Right lobe of liver (tissue), 6 donors: ENCODE data around the gene P2RX7. TPM values are rescaled to one million over a fixed set of nuclear protein-coding genes. Genes with fewer than 3 reads are reported as not detected.

Source experiments
- ATAC-seq, 4 donors: fragments of 200-7000 bp; cut with Tn5 transposase; one replicate each; pipeline ENCODE4 v1.9.1; 2020; ENCODE audit warnings: mild to moderate bottlenecking in 4 of 4, moderate library complexity in 4 of 4
- DNase-seq, 3 donors: peaks; one replicate each; pipeline ENCODE4 v3.0.0-alpha.2; 2020
- H3K27ac ChIP-seq, 3 donors: fragments of 200-600 bp; one replicate each; pipeline ENCODE4 v1.8.0; 2022
- H3K27me3 ChIP-seq, 2 donors: fragments of 200-600 bp; one replicate each; pipeline ENCODE4 v1.8.0; 2022
- H3K36me3 ChIP-seq, 4 donors: fragments of 200-600 bp; sonication (generic) in 1 of 4; one replicate each; pipeline versions ENCODE4 v1.5.1 to v1.8.0; 2017 to 2022; ENCODE audit warnings: control low read depth in 1 of 4
- H3K4me1 ChIP-seq, 4 donors: fragments of 200-600 bp; sonication (generic) in 1 of 4; one replicate each; pipeline versions ENCODE4 v1.5.1 to v1.8.0; 2017 to 2022; ENCODE audit warnings: control low read depth in 1 of 4
- H3K4me3 ChIP-seq, 3 donors: fragments of 200-600 bp; one replicate each; pipeline ENCODE4 v1.8.0; 2022
- H3K9me3 ChIP-seq, 4 donors: fragments of 200-600 bp; sonication (generic) in 1 of 4; one replicate each; pipeline versions ENCODE4 v1.5.1 to v1.8.0; 2017 to 2022; ENCODE audit warnings: control low read depth in 1 of 4
- POLR2A ChIP-seq: fragments of 450-650 bp; IDR thresholded peaks from one replicate; pipeline ENCODE4 v1.6.1; 2017; ENCODE audit warnings: antibody characterized with exemption, mild to moderate bottlenecking
- WGBS: methylation state at CpG from one replicate; pipeline ENCODE4 v1.1.6; 2018; ENCODE audit warnings: low coverage, low lambda C conversion rate; ENCODE audit not compliant: insufficient coverage; ENCODE audit errors: missing lambda C conversion rate; 5-methylcytosine and 5-hydroxymethylcytosine counted together
- intact Hi-C, 2 donors: fragments of 100-400 bp; cut with DNase I; formaldehyde crosslinking; loops; one replicate each; pipeline versions ENCODE4 v1.11.2 to v1.14.1; 2022
- total RNA-seq, 6 experiments: library from RNA; depleted of rRNA in 2 of 6; stranded (reverse); fragments of >200 nt in 2 of 6; fragmentation: NEBNext Ultra II Directional in 3 of 6; extraction: Animal tissue kit (Norgen Biotek cat#: 25700) in 3 of 6; gene quantifications; one replicate each; pipeline versions ENCODE4 v1.1.0 to v1.2.4, GENCODE V29; 2016 to 2023
- TF ChIP-seq, protein P1 (sequence below), 4 donors: fragments of 200-600 bp in 3 of 4; fragments of 450-650 bp in 1 of 4; IDR thresholded peaks; one replicate each; pipeline versions ENCODE4 v1.5.1 to v1.8.0; 2016 to 2022; ENCODE audit warnings: antibody characterized with exemption in 4 of 4, mild to moderate bottlenecking in 2 of 4
- donor health status: DM: no; HTN: yes; CAD: no.
- donor health status: DM: no; HTN: no; CAD: no.
- donor health status: DM: no; HTN: no; CAD: no.
- donor health status: DM: no; HTN: yes; CAD: no.
- donor health status: DM: no; HTN: yes; CAD: no.

P2RX7 gene
- total RNA-seq, 6 experiments from 2014 or later = 2.5 to 11.4 (median 3.4) TPM

DNA sequence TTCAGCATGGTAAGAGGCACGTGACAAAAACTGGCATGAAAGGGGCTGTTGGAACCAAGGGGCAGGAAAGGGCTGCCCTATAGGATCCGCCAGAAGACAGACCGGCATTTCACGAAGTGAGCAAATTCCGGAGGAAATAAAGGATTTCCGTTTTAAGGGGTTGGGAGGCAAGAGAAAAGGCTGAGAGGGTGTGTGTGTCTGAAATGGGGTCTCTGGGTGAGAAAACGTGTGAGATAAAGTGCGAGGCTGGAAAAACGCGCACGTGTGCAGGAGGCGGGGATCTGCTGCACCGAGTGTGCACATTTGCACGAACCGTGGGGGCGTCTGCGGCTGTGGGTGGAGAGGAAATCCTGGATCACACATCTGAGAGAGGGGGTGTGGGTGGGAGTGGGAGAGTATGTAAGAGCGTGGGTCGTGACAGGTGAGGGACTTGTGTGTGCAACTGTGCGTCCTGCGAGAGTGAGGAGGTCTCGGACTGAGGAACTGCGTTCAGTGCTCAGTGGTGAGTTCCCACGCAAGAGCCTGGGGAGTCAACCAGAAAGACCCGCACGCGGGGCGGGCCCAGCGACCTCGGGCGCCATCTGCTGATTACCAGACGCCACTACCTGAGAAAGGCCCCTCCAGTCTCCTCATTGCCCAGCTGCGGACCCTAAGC, 37.0 kb upstream of the P2RX7 start:
- DNase-seq (peak; percentile 73 to 83 (median 78)), ATAC-seq (peak; percentile 97 to 99 (median 98))
- Histone ChIP-seq H3K4me1 (peaks cover 0 to 10% (median 4%) of the 10 kb centered on the region in 4 donors), H3K9me3 (no peaks in the 10 kb centered on the region), H3K27me3 (no peaks in the 10 kb centered on the region), H3K4me3 (peak overlapping the region; percentile 0 to 35 (median 31)), H3K36me3 (no peaks in the 10 kb centered on the region), H3K27ac (no peak overlapping the region)
- 2% methylated on average over 17 of the region's 33 CpGs for WGBS
- intact Hi-C loops = no loop called here
- TF ChIP-seq POLR2A = no peak
- TF ChIP-seq, protein P1, sequence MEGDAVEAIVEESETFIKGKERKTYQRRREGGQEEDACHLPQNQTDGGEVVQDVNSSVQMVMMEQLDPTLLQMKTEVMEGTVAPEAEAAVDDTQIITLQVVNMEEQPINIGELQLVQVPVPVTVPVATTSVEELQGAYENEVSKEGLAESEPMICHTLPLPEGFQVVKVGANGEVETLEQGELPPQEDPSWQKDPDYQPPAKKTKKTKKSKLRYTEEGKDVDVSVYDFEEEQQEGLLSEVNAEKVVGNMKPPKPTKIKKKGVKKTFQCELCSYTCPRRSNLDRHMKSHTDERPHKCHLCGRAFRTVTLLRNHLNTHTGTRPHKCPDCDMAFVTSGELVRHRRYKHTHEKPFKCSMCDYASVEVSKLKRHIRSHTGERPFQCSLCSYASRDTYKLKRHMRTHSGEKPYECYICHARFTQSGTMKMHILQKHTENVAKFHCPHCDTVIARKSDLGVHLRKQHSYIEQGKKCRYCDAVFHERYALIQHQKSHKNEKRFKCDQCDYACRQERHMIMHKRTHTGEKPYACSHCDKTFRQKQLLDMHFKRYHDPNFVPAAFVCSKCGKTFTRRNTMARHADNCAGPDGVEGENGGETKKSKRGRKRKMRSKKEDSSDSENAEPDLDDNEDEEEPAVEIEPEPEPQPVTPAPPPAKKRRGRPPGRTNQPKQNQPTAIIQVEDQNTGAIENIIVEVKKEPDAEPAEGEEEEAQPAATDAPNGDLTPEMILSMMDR (IDR thresholded peaks at IDR 0.05) = peak; percentile 70 to 86 (median 84)

DNA sequence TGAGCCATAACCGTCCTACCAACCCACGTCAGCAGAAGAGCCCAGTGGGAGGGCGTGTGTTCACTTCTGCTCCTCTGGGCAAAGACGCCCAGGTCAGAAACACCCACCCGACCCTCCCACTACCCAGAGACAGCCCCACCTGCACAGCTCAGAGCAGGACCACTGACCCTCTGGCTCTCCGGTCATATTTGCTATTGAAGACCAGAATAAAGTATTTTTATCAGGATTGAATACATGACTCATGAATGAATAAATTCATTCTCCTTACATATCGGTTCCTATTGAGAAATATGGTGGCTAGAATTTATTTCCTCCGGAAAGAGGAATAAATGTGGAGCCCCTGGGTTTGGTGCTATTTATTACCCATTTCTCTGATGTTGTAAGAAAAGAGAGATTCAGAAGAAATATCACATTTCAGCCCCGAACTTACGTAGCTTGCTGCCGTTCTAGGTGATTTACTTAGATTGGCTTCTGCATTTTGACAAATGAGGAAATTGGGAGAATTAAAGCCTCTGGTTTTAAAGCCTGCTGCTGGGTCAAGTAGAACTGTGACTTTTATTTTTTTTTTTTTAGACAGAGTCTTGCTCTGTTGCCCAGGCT, 36.4 kb upstream of the P2RX7 start:
- no peak for TF ChIP-seq POLR2A
- TF ChIP-seq, protein P1 (IDR thresholded peaks at IDR 0.05) = peak in 2 of 4 donors; percentile 14 to 21
- DNase-seq = no peak
- Histone ChIP-seq H3K4me3 (no peak overlapping the region), H3K27me3 (no peaks in the 10 kb centered on the region), H3K4me1 (peaks cover 0 to 10% (median 4%) of the 10 kb centered on the region in 4 donors), H3K27ac (no peak overlapping the region), H3K36me3 (no peaks in the 10 kb centered on the region), H3K9me3 (no peaks in the 10 kb centered on the region)
- intact Hi-C loops = no loop called here
- 28% methylated on average over 6 of the region's 11 CpGs for WGBS
- ATAC-seq = no peak

DNA sequence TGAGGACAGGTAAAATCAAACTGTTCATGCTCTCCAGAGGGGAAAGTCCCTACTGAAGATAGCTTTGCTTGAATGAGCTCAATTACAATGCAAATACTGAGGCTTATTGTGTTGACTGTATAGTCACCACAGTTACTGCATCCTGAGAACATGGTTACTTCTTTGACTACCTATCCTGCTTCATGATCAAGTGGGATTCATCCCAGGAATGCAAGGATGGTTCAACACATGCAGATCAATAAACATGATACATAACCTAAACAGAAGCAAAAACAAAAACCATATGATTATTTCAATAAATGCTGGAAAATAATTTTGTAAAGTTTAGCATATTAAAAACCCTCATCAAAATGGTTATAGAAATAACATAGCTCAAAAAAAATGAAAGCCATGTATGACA, 32.9 kb upstream of the P2RX7 start:
- intact Hi-C loops = no loop called here
- TF ChIP-seq POLR2A = no peak
- TF ChIP-seq, protein P1 (IDR thresholded peaks at IDR 0.05) = no peak

DNA sequence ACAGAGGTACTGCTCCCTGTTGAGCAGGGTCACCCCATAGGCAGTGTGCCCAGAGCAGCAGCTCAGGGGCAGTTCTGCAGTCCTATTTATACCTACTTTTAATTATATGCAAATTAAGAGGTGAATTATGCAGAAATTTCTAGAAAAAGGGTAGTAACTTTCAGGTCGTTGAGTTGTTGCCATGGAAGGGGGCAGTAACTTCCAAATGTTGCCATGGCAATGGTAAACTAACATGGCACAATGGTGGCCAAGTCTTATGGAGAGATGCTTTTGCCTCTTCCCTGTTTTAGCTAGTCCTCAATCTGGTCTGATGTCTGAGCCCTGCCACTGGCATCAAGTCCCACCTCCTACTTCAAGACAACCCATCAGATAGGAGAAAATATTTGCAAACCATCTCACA, 30.4 kb upstream of the P2RX7 start:
- H3K4me1 ChIP-seq = no peaks in the 10 kb centered on the region
- ATAC-seq (no peak), DNase-seq (no peak)
- intact Hi-C loops = no loop called here
- TF ChIP-seq POLR2A = no peak
- no peaks in the 10 kb centered on the region for H3K36me3 ChIP-seq
- WGBS = 25% methylated on average over 1 of the region's 1 CpG
- no peaks in the 10 kb centered on the region for H3K27me3 ChIP-seq
- H3K27ac ChIP-seq = no peak overlapping the region
- no peak overlapping the region for H3K4me3 ChIP-seq
- no peaks in the 10 kb centered on the region for H3K9me3 ChIP-seq

More for the DNA sequence above, 32.9 kb upstream of the P2RX7 start:
- H3K27ac ChIP-seq = no peak overlapping the region
- DNase-seq (no peak), ATAC-seq (no peak)
- peaks cover 0 to 10% (median 4%) of the 10 kb centered on the region in 4 donors for H3K4me1 ChIP-seq
- H3K4me3 ChIP-seq = no peak overlapping the region
- H3K27me3 ChIP-seq = no peaks in the 10 kb centered on the region
- H3K9me3 ChIP-seq = no peaks in the 10 kb centered on the region
- no peaks in the 10 kb centered on the region for H3K36me3 ChIP-seq

DNA sequence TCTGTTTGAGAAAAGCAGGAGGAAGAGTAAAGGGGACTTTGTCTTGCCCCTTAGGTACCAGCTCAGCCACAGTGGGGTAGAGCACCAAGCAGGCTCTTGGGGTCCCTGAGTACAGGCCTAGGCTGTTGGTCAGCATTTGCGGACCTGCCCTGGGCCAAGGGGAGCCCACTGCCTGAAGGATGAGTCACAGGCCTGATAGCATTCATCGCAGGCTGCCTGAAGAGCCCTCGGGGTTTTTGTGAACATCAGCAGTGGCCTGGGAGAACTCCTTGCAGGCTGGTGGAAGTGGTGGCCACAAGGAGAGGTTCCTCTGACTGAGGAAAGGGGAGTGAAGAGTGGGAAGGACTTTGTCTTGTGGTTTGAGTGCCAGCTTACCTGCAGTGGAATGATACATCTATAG, 25.0 kb upstream of the P2RX7 start:
- Histone ChIP-seq H3K27me3 (no peaks in the 10 kb centered on the region), H3K4me1 (no peaks in the 10 kb centered on the region), H3K36me3 (no peaks in the 10 kb centered on the region), H3K27ac (no peak overlapping the region), H3K9me3 (no peaks in the 10 kb centered on the region), H3K4me3 (no peak overlapping the region)
- 50% methylated on average over 2 of the region's 3 CpGs for WGBS
- intact Hi-C loops = loop anchor here in 1 of 2 donors (5.0 kb wide), 1 partner anchor 45 kb away; no protein-coding TSS in a partner anchor
- DNase-seq (no peak), ATAC-seq (no peak)
- TF ChIP-seq, protein P1 (IDR thresholded peaks at IDR 0.05) = no peak
- no peak for TF ChIP-seq POLR2A
